Pancreas (tissue), 10 donors: ENCODE results near the gene MRPL9. TPM values are rescaled to one million over a fixed set of nuclear protein-coding genes. Genes with fewer than 3 reads are reported as not detected.
"Not testable (repeated sequence)": the region's sequence is repeated elsewhere in the genome, so short reads cannot be mapped to it uniquely, and the experiment has no call there.

Experiments
- ATAC-seq, 4 donors: fragments of 200-7000 bp; cut with Tn5 transposase; one replicate each; pipeline versions ENCODE4 v1.8.0 to v1.9.1; 2020; ENCODE audit warnings: mild to moderate bottlenecking in 4 of 4, moderate library complexity in 4 of 4
- DNase-seq, 6 donors: peaks; one replicate each; pipeline ENCODE4 v3.0.0-alpha.2; 2020
- FAIRE-seq: peaks from 2 replicates; lab custom pipeline; 2012; peaks lifted over from hg19 to GRCh38; lab: Jason Lieb, UNC
- H3K27ac ChIP-seq, 4 donors: fragments of 200-600 bp; sonication (generic); 1 replicate in 3 of 4; 2 replicates in 1 of 4; pipeline versions ENCODE4 v1.5.0 to v1.8.0; 2020
- H3K27me3 ChIP-seq, 4 donors: fragments of 200-600 bp; one replicate each; pipeline ENCODE4 v1.8.0; 2021
- H3K36me3 ChIP-seq, 3 donors: fragments of 200-600 bp; sonication (generic) in 1 of 3; one replicate each; pipeline versions ENCODE4 v1.5.0 to v1.8.0; 2020 to 2021
- H3K4me1 ChIP-seq, 3 donors: fragments of 200-600 bp; one replicate each; pipeline ENCODE4 v1.8.0; 2021
- H3K4me3 ChIP-seq, 4 donors: fragments of 200-600 bp; sonication (generic) in 2 of 4; one replicate each; pipeline versions ENCODE4 v1.5.0 to v1.8.0; 2020 to 2021
- H3K9me3 ChIP-seq, 4 donors: fragments of 200-600 bp; one replicate each; pipeline ENCODE4 v1.8.0; 2021
- WGBS, 2 donors: extraction: QIAGEN DNeasy Blood & Tissue Kit; methylation state at CpG; one replicate each; pipeline ENCODE4 v1.1.7; 2013; 5-methylcytosine and 5-hydroxymethylcytosine counted together
- intact Hi-C, 3 donors: fragments of 100-400 bp; cut with DNase I; formaldehyde crosslinking; loops; one replicate each; pipeline versions ENCODE4 v1.11.1 to v1.14.2; 2022
- polyA plus RNA-seq, 2 donors: library from polyadenylated mRNA; stranded (reverse); fragments of 200-250 nt; gene quantifications; one replicate each; pipeline ENCODE4 v1.2.3, GENCODE V29; 2013
- total RNA-seq, 6 donors: library from RNA; stranded (reverse); fragmentation: NEBNext Ultra II Directional in 4 of 6; extraction: Animal tissue kit (Norgen Biotek cat#: 25700) in 4 of 6; gene quantifications; one replicate each; pipeline versions ENCODE4 v1.2.1 to v1.2.4, GENCODE V29; 2021 to 2023
- TF ChIP-seq, protein P1 (sequence below), 4 donors: fragments of 200-600 bp; sonication (generic) in 3 of 4; IDR thresholded peaks; one replicate each; pipeline versions ENCODE4 v1.5.0 to v1.8.0; 2021; ENCODE audit warnings: antibody characterized with exemption in 4 of 4
- donor health status: healthy with polysubstance abuse.
- donor health status: DM: no; HTN: no; CAD: no; lungs with moderate emphysema.
- donor health status: DM: no; HTN: no; CAD: no.
- donor health status: control.
- donor health status: control.
- donor health status: Bipolar disorder and iron deficiency.
- donor health status: DM: yes; HTN: yes; CAD: no.
- donor health status: DM: no; HTN: no; CAD: no.
- donor health status: DM: no; HTN: no; CAD: no.
- donor health status: DM: yes; HTN: yes; CAD: no.

MRPL9 gene
- total and polyA plus RNA-seq, 8 donors, result 21.8 to 61.9 (median 26.5) TPM

DNA sequence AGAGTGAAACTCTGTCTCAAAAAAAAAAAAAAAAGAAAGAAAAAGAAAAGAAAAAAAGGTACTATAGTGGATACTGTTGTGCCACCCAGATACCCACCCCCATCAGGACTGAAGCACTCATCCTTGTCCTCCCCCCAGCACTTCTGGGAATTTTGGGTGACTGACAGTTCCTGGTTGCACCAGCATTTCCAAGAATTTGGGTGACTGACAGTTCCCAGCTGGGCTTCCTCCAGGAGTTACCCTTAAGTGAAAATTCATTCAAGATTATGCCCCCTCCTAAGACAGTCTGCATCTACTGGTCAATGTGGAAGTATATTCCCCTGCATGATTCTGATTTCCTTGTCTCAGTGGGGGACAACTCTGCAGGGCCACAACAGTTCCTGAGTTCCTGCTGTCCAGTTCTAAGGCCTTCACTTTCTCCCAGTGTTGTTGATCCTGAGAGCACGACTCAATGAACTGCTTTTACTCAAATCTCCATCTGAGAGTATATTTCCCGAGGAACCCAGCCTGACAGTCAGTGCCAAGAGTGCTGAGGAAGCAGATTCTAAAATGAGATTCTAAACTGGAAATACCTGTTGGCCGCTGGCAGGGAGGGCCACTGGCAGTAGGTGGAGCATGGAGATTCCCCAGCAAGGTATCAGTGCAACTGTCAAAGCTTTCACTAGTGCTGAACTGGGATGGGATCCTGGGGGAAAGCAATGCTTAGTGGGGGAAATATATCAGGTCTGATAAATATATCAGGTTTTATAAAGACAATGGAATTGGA lies 23.5 kb downstream of the MRPL9 start:
- intact Hi-C loops, result loop anchor here in 1 of 3 donors (10.0 kb wide), 1 partner anchor 145 kb away; no protein-coding TSS in a partner anchor
- no peaks in the 10 kb centered on the region for H3K27me3 ChIP-seq
- WGBS, 2 donors, result 17 to 24% methylated on average over 3 of the region's 3 CpGs
- H3K27ac ChIP-seq, result peak overlapping the region in 1 of 4 donors; percentile 35
- FAIRE-seq, result no peak
- no peaks in the 10 kb centered on the region for H3K36me3 ChIP-seq
- H3K9me3 ChIP-seq, result no peaks in the 10 kb centered on the region
- peak in 3 of 4 donors; percentile 59 to 83 (median 81) for ATAC-seq
- peak in 2 of 6 donors; percentile 36 to 38 for DNase-seq
- peaks cover 0 to 4% (median 0%) of the 10 kb centered on the region in 3 donors for H3K4me1 ChIP-seq
- TF ChIP-seq, protein P1, sequence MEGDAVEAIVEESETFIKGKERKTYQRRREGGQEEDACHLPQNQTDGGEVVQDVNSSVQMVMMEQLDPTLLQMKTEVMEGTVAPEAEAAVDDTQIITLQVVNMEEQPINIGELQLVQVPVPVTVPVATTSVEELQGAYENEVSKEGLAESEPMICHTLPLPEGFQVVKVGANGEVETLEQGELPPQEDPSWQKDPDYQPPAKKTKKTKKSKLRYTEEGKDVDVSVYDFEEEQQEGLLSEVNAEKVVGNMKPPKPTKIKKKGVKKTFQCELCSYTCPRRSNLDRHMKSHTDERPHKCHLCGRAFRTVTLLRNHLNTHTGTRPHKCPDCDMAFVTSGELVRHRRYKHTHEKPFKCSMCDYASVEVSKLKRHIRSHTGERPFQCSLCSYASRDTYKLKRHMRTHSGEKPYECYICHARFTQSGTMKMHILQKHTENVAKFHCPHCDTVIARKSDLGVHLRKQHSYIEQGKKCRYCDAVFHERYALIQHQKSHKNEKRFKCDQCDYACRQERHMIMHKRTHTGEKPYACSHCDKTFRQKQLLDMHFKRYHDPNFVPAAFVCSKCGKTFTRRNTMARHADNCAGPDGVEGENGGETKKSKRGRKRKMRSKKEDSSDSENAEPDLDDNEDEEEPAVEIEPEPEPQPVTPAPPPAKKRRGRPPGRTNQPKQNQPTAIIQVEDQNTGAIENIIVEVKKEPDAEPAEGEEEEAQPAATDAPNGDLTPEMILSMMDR (IDR thresholded peaks at IDR 0.05), result no peak
- no peak overlapping the region for H3K4me3 ChIP-seq

DNA sequence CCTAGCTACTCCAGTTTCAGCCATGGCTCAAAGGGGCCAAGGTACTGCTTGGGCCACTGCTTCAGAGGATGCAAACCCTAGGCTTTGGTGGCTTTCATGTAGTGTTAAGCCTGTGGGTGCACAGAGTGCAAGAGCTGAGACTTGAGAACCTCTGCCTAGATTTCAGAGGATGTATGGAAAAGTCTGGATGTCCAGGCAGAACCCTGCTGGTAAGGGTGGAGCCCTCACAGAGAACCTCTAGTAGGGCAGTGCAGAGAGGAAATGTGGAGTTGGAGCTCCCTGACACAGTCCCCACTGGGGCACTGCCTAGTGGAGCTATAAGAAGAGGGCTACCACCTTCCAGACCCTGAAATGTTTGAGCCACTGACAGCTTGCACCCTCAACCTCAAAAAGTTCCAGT lies 25.8 kb downstream of the MRPL9 start:
- intact Hi-C loops, result loop anchor here in 1 of 3 donors (10.0 kb wide), 1 partner anchor 143 kb away; no protein-coding TSS in a partner anchor
- TF ChIP-seq, protein P1 (IDR thresholded peaks at IDR 0.05), result no peak
- Histone ChIP-seq H3K9me3 (no peaks in the 10 kb centered on the region), H3K27me3 (no peaks in the 10 kb centered on the region), H3K36me3 (no peaks in the 10 kb centered on the region), H3K4me3 (no peak overlapping the region), H3K4me1 (peaks cover 0 to 4% (median 0%) of the 10 kb centered on the region in 3 donors), H3K27ac (no peak overlapping the region)
- no peak for FAIRE-seq
- no peak for DNase-seq
- ATAC-seq, result no peak

DNA sequence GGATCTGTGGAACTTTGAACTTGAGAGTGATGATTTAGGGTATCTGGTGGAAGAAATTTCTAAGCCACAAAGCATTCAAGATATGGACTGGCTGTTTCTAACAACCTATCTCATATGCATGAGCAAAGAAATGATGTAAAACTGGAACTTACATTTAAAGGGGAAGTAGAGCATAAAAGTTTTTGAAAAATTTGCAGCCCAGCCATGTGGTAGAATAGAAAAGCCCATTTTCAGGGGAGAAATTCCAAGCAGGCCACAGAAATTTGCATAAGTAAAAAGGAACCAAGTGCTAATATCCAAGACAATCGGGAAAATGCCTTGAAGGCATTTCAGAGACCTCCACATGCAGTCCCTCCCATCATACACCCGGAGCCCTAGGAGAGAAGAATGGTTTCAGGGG lies 26.3 kb downstream of the MRPL9 start:
- TF ChIP-seq, protein P1 (IDR thresholded peaks at IDR 0.05), result no peak
- Histone ChIP-seq H3K27ac (no peak overlapping the region), H3K27me3 (no peaks in the 10 kb centered on the region), H3K4me1 (peaks cover 0 to 4% (median 0%) of the 10 kb centered on the region in 3 donors), H3K36me3 (no peaks in the 10 kb centered on the region), H3K4me3 (no peak overlapping the region), H3K9me3 (no peaks in the 10 kb centered on the region)
- no peak for DNase-seq
- intact Hi-C loops, result loop anchor here in 1 of 3 donors (10.0 kb wide), 1 partner anchor 142 kb away; no protein-coding TSS in a partner anchor
- no peak for FAIRE-seq
- 72 to 84% methylated on average over 2 of the region's 2 CpGs for WGBS, 2 donors
- ATAC-seq, result no peak

DNA sequence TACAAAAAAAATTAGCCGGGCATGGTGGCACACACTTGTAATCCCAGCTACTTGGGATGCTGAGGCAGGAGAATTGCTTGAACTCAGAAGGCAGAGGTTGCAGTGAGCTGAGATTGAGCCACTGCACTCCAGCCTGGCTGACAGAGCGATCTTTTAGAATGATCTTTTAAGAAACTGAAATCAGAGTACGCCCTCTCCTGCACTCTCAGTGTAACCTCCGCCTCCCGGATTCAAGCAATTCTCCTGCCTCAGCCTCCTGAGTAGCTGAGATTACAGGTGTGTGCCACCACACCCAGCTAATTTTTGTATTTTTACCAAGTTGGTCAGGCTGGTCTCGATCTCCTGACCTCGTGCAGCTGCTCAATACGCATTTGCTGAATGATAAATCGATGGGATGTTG lies 29.3 kb downstream of the MRPL9 start:
- not testable (repeated sequence) for DNase-seq, H3K4me3 ChIP-seq, H3K27me3 ChIP-seq, H3K36me3 ChIP-seq, FAIRE-seq, ATAC-seq, H3K27ac ChIP-seq, H3K9me3 ChIP-seq
- 86 to 91% methylated on average over 9 of the region's 9 CpGs for WGBS, 2 donors
- H3K4me1 ChIP-seq, result peaks cover 6 to 17% (median 11%) of the 10 kb centered on the region in 3 donors
- intact Hi-C loops, result loop anchor here in 2 of 3 donors (2.0 to 10.0 kb wide), 2 partner anchors 139 kb away; no protein-coding TSS in a partner anchor

DNA sequence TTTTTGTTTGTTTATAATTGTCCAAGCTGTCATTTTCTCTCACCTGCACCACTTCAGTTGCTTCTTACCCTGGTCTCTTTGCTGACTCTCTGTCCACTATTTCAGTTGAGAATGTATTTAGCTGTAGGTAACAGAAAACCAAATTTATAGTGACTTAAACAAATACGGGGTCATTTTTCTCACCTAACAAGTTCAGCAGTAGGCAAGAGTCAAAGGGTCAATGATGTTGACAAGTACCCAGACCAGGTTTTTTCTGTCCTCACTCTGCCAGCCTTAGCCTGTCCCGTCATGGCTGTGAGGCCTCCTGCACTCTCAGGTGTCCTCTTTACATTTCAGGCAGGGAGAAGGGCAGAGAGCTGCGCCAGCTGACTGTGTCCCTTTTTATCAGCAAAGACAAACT lies 30.2 kb downstream of the MRPL9 start:
- FAIRE-seq, result no peak
- Histone ChIP-seq H3K9me3 (no peaks in the 10 kb centered on the region), H3K4me1 (peaks cover 10 to 21% (median 11%) of the 10 kb centered on the region in 3 donors), H3K27ac (no peak overlapping the region), H3K27me3 (no peaks in the 10 kb centered on the region), H3K4me3 (no peak overlapping the region), H3K36me3 (no peaks in the 10 kb centered on the region)
- WGBS, 2 donors, result 63 to 70% methylated on average over 3 of the region's 3 CpGs
- intact Hi-C loops, result loop anchor here in 1 of 3 donors (10.0 kb wide), 1 partner anchor 138 kb away; no protein-coding TSS in a partner anchor
- no peak for DNase-seq
- no peak for ATAC-seq
- TF ChIP-seq, protein P1 (IDR thresholded peaks at IDR 0.05), result no peak
